Measurements from ENCODE around the gene SLCO3A1.

SLCO3A1 gene

GRCh38 chr15:91919014-91919534, 65.6 kb downstream of the SLCO3A1 start:
- no peak for DNase-seq
- TF ChIP-seq POLR2A (IDR thresholded peaks at IDR 0.05; ENCODE audit: low read length) (no peak), GATA1 (IDR thresholded peaks at IDR 0.05; ENCODE audit: low read depth, low read length) (no peak)

GRCh38 chr15:91921188-91921842, 67.8 kb downstream of the SLCO3A1 start:
- DNase-seq, result no peak

GRCh38 chr15:91921843-91922198, 68.3 kb downstream of the SLCO3A1 start:
- TF ChIP-seq POLR2A (IDR thresholded peaks at IDR 0.05; ENCODE audit: low read length) (no peak), GATA1 (IDR thresholded peaks at IDR 0.05; ENCODE audit: low read depth, low read length) (no peak)

More at GRCh38 chr15:91921188-91921842, 67.8 kb downstream of the SLCO3A1 start:
- TF ChIP-seq GATA1 (IDR thresholded peaks at IDR 0.05; ENCODE audit: low read depth, low read length), result no peak
- no peak for TF ChIP-seq POLR2A (IDR thresholded peaks at IDR 0.05; ENCODE audit: low read length)

GRCh38 chr15:91922646-91923547, 69.4 kb downstream of the SLCO3A1 start:
- no peak for DNase-seq
- TF ChIP-seq GATA1 (IDR thresholded peaks at IDR 0.05; ENCODE audit: low read depth, low read length) (no peak), POLR2A (IDR thresholded peaks at IDR 0.05; ENCODE audit: low read length) (no peak)

More at GRCh38 chr15:91921843-91922198, 68.3 kb downstream of the SLCO3A1 start:
- DNase-seq, result no peak

- no peak for TF ChIP-seq POLR2A (IDR thresholded peaks at IDR 0.05; ENCODE audit: low read length)
- no peak for TF ChIP-seq GATA1 (IDR thresholded peaks at IDR 0.05; ENCODE audit: low read depth, low read length)
- DNase-seq, result no peak
Observed at GRCh38 chr15:91924183-91924582, 70.7 kb downstream of the SLCO3A1 start.

GRCh38 chr15:91924837-91925495, 71.5 kb downstream of the SLCO3A1 start:
- TF ChIP-seq POLR2A (IDR thresholded peaks at IDR 0.05; ENCODE audit: low read length), result no peak
- TF ChIP-seq GATA1 (IDR thresholded peaks at IDR 0.05; ENCODE audit: low read depth, low read length), result no peak
- DNase-seq, result no peak

- no peak for DNase-seq
Observed at GRCh38 chr15:91925794-91926193, 72.3 kb downstream of the SLCO3A1 start.

GRCh38 chr15:91926908-91927270, 73.4 kb downstream of the SLCO3A1 start:
- no peak for DNase-seq
- TF ChIP-seq POLR2A (IDR thresholded peaks at IDR 0.05; ENCODE audit: low read length) (no peak), GATA1 (IDR thresholded peaks at IDR 0.05; ENCODE audit: low read depth, low read length) (no peak)

More at GRCh38 chr15:91925794-91926193, 72.3 kb downstream of the SLCO3A1 start:
- no peak for TF ChIP-seq POLR2A (IDR thresholded peaks at IDR 0.05; ENCODE audit: low read length)
- TF ChIP-seq GATA1 (IDR thresholded peaks at IDR 0.05; ENCODE audit: low read depth, low read length), result no peak

GRCh38 chr15:91927585-91927984, 74.1 kb downstream of the SLCO3A1 start:
- no peak for TF ChIP-seq POLR2A (IDR thresholded peaks at IDR 0.05; ENCODE audit: low read length)
- TF ChIP-seq GATA1 (IDR thresholded peaks at IDR 0.05; ENCODE audit: low read depth, low read length), result no peak
- no peak for DNase-seq

GRCh38 chr15:91928675-91929074, 75.2 kb downstream of the SLCO3A1 start:
- DNase-seq, result no peak
- no peak for TF ChIP-seq GATA1 (IDR thresholded peaks at IDR 0.05; ENCODE audit: low read depth, low read length)
- TF ChIP-seq POLR2A (IDR thresholded peaks at IDR 0.05; ENCODE audit: low read length), result no peak

GRCh38 chr15:91929509-91929908, 76.0 kb downstream of the SLCO3A1 start:
- no peak for DNase-seq
- TF ChIP-seq GATA1 (IDR thresholded peaks at IDR 0.05; ENCODE audit: low read depth, low read length), result no peak
- TF ChIP-seq POLR2A (IDR thresholded peaks at IDR 0.05; ENCODE audit: low read length), result no peak

GRCh38 chr15:91930092-91930491, 76.6 kb downstream of the SLCO3A1 start:
- DNase-seq, result no peak
- TF ChIP-seq POLR2A (IDR thresholded peaks at IDR 0.05; ENCODE audit: low read length) (no peak), GATA1 (IDR thresholded peaks at IDR 0.05; ENCODE audit: low read depth, low read length) (no peak)

GRCh38 chr15:91936182-91936775, 82.8 kb downstream of the SLCO3A1 start:
- DNase-seq, result no peak
- no peak for TF ChIP-seq POLR2A (IDR thresholded peaks at IDR 0.05; ENCODE audit: low read length)
- no peak for TF ChIP-seq GATA1 (IDR thresholded peaks at IDR 0.05; ENCODE audit: low read depth, low read length)

Measured in erythroblast (primary cell).